Liver (tissue), 3 donors: ENCODE data around the gene MYMK.

Experiments used
- ATF3 ChIP-seq: IDR thresholded peaks from 2 replicates; pipeline ENCODE4 v1.6.1; 2016; ENCODE audit warnings: antibody characterized with exemption
- CTCF ChIP-seq: fragments of 150-350 bp; IDR thresholded peaks from 2 replicates; pipeline ENCODE4 v1.5.1; 2017; ENCODE audit warnings: improper control_type of control experiment, low read depth, low read length; ENCODE audit not compliant: missing input control
- HNF4G ChIP-seq: IDR thresholded peaks from 2 replicates; pipeline ENCODE4 v1.6.1; 2016; ENCODE audit warnings: antibody characterized with exemption
- MAX ChIP-seq: IDR thresholded peaks from 2 replicates; pipeline ENCODE4 v1.6.1; 2016; ENCODE audit warnings: antibody characterized with exemption
- NR2F2 ChIP-seq: IDR thresholded peaks from 2 replicates; pipeline ENCODE4 v1.6.1; 2016; ENCODE audit warnings: antibody characterized with exemption
- SP1 ChIP-seq: IDR thresholded peaks from 2 replicates; pipeline ENCODE4 v1.6.1; 2018; ENCODE audit warnings: antibody characterized with exemption, mild to moderate bottlenecking
- donor health status: healthy.
- donor health status: healthy.

GRCh38 chr9:133573791-133574515 lies 49.2 kb upstream of the MYMK start:
- TF ChIP-seq ATF3: no peak
- TF ChIP-seq SP1: no peak
- no peak for TF ChIP-seq CTCF
- no peak for TF ChIP-seq NR2F2
- TF ChIP-seq HNF4G: no peak
- no peak for TF ChIP-seq MAX
